Left ventricle myocardium inferior (tissue), 1 donor: ENCODE measurements around the gene CEACAM18. TPM values are rescaled to one million over a fixed set of nuclear protein-coding genes. Genes with fewer than 3 reads are reported as not detected.

ENCODE experiments used
- DNase-seq: peaks from one replicate; pipeline ENCODE4 v3.0.0-alpha.2; 2020
- H3K27ac ChIP-seq: fragments of 200-600 bp; replicated peaks from 2 replicates; pipeline ENCODE4 v1.8.0; 2021
- H3K27me3 ChIP-seq: fragments of 200-600 bp; 2 replicates; pipeline ENCODE4 v1.8.0; 2021; ENCODE audit warnings: low read depth
- H3K36me3 ChIP-seq: fragments of 200-600 bp; 2 replicates; pipeline ENCODE4 v1.8.0; 2021
- H3K4me1 ChIP-seq: fragments of 200-600 bp; 2 replicates; pipeline ENCODE4 v1.8.0; 2021
- H3K4me3 ChIP-seq: fragments of 200-600 bp; 2 replicates; pipeline ENCODE4 v1.8.0; 2021; ENCODE audit warnings: mild to moderate bottlenecking, moderate library complexity
- H3K9me3 ChIP-seq: fragments of 200-600 bp; replicated peaks from 2 replicates; pipeline ENCODE4 v1.8.0; 2021
- CTCF ChIP-seq: fragments of 200-600 bp; IDR thresholded peaks from 2 replicates; pipeline ENCODE4 v1.8.0; 2021; ENCODE audit warnings: antibody characterized with exemption, mild to moderate bottlenecking, borderline replicate concordance
- intact Hi-C: fragments of 100-400 bp; cut with micrococcal nuclease; formaldehyde crosslinking; loops from one replicate; pipeline ENCODE4 v1.11.0; 2022
- total RNA-seq: library from RNA; stranded (reverse); fragmentation: NEBNext Ultra II Directional; extraction: Animal tissue kit (Norgen Biotek cat#: 25700); gene quantifications from one replicate; pipeline ENCODE4 v1.2.1, GENCODE V29; 2021
- donor health status: DM: no; HTN: yes; CAD: no; lungs with severe emphysema.

CEACAM18 gene
- total RNA-seq, 1 donor from 2014 or later: not detected

- no peaks in the 10 kb centered on the region for H3K4me1 ChIP-seq
- no peak for TF ChIP-seq CTCF
- no peak overlapping the region for H3K4me3 ChIP-seq
- DNase-seq: no peak
- H3K27ac ChIP-seq: no peak overlapping the region
- H3K9me3 ChIP-seq: peaks cover 9% of the 10 kb centered on the region
- no peaks in the 10 kb centered on the region for H3K36me3 ChIP-seq
- peaks cover 77% of the 10 kb centered on the region for H3K27me3 ChIP-seq
- intact Hi-C loops: no loop called here
Observed at GRCh38 chr19:51525651-51526050, 47.3 kb downstream of the CEACAM18 start.

GRCh38 chr19:51529301-51529700, 51.0 kb downstream of the CEACAM18 start:
- Histone ChIP-seq H3K36me3 (no peaks in the 10 kb centered on the region), H3K27me3 (peaks cover 83% of the 10 kb centered on the region), H3K4me1 (no peaks in the 10 kb centered on the region), H3K4me3 (no peak overlapping the region), H3K9me3 (peaks cover under 1% of the 10 kb centered on the region), H3K27ac (no peak overlapping the region)
- no peak for DNase-seq
- no peak for TF ChIP-seq CTCF
- intact Hi-C loops: no loop called here

GRCh38 chr19:51530616-51531015, 52.3 kb downstream of the CEACAM18 start:
- Histone ChIP-seq H3K36me3 (no peaks in the 10 kb centered on the region), H3K27ac (no peak overlapping the region), H3K4me3 (no peak overlapping the region), H3K27me3 (peaks cover 84% of the 10 kb centered on the region), H3K9me3 (peaks cover 4% of the 10 kb centered on the region), H3K4me1 (no peaks in the 10 kb centered on the region)
- TF ChIP-seq CTCF: no peak
- intact Hi-C loops: no loop called here
- no peak for DNase-seq

GRCh38 chr19:51531349-51532315, 53.3 kb downstream of the CEACAM18 start, which contains the start of gene SIGLEC6:
Gene SIGLEC6, minus strand, starts transcription at chr19:51531670. Its CDS starts 22 bp downstream, at chr19:51531648.
- Histone ChIP-seq H3K4me1 (no peaks in the 10 kb centered on the region), H3K36me3 (no peaks in the 10 kb centered on the region), H3K27ac (no peak within 1 kb of the TSS), H3K27me3 (peaks cover 81% of the 10 kb centered on the region), H3K4me3 (no peak within 1 kb of the TSS), H3K9me3 (peaks cover 12% of the 10 kb centered on the region)
- peak; percentile 47 for DNase-seq
- TF ChIP-seq CTCF: no peak
- intact Hi-C loops: no loop called here

- DNase-seq: no peak
- no peak for TF ChIP-seq CTCF
- intact Hi-C loops: no loop called here
- Histone ChIP-seq H3K36me3 (no peaks in the 10 kb centered on the region), H3K4me1 (no peaks in the 10 kb centered on the region), H3K9me3 (peaks cover 12% of the 10 kb centered on the region), H3K4me3 (no peak overlapping the region), H3K27me3 (peaks cover 91% of the 10 kb centered on the region), H3K27ac (no peak overlapping the region)
Observed at GRCh38 chr19:51535535-51535934, 57.2 kb downstream of the CEACAM18 start.
